MM.1S (cell line): Measurements from ENCODE around the gene PLA2R1.

Source experiments
- DNase-seq: peaks from one replicate; pipeline ENCODE4 v3.0.0-alpha.2; 2015
- H2AFZ ChIP-seq: fragments of 300-600 bp; sonication (generic); 2 replicates; pipeline ENCODE4 v1.6.0; 2016; ENCODE audit warnings: antibody characterized with exemption, low read length
- H3F3A ChIP-seq: fragments of 300-600 bp; sonication (generic); 2 replicates; pipeline ENCODE4 v1.6.1; 2016; ENCODE audit warnings: mild to moderate bottlenecking, antibody characterized with exemption, low read length, moderate library complexity, mixed read lengths; ENCODE audit not compliant: insufficient read depth
- H3K27ac ChIP-seq: fragments of 300-600 bp; sonication (generic); 2 replicates; pipeline ENCODE4 v1.5.1; 2016; ENCODE audit warnings: mild to moderate bottlenecking, low read length
- H3K27me3 ChIP-seq: fragments of 300-600 bp; sonication (generic); replicated peaks from 2 replicates; pipeline ENCODE4 v1.6.0; 2016; ENCODE audit warnings: low read length; ENCODE audit not compliant: insufficient read depth
- H3K36me3 ChIP-seq: fragments of 300-600 bp; sonication (generic); replicated peaks from 2 replicates; pipeline ENCODE4 v1.6.1; 2016; ENCODE audit warnings: mild to moderate bottlenecking, low read length, mixed read lengths; ENCODE audit not compliant: insufficient read depth
- H3K4me1 ChIP-seq: fragments of 300-600 bp; sonication (generic); 2 replicates; pipeline ENCODE4 v1.6.1; 2016; ENCODE audit warnings: low read length, mixed read lengths
- H3K4me2 ChIP-seq: fragments of 300-600 bp; sonication (generic); 2 replicates; pipeline ENCODE4 v1.6.0; 2016; ENCODE audit warnings: low read depth, low read length
- H3K4me3 ChIP-seq: fragments of 300-600 bp; sonication (generic); 2 replicates; pipeline ENCODE4 v1.5.1; 2016; ENCODE audit warnings: low read length, mixed read lengths
- H3K79me2 ChIP-seq: fragments of 300-600 bp; sonication (generic); 2 replicates; pipeline ENCODE4 v1.6.1; 2016; ENCODE audit warnings: mixed run types, low read length, mixed read lengths
- H3K9ac ChIP-seq: fragments of 300-600 bp; sonication (generic); 2 replicates; pipeline ENCODE4 v1.6.1; 2016; ENCODE audit warnings: low read length, mixed read lengths
- H3K9me2 ChIP-seq: fragments of 300-600 bp; sonication (generic); replicated peaks from 2 replicates; pipeline ENCODE4 v1.6.1; 2016; ENCODE audit warnings: mild to moderate bottlenecking, low read length, mixed read lengths; ENCODE audit not compliant: insufficient read depth
- H3K9me3 ChIP-seq: fragments of 300-600 bp; sonication (generic); replicated peaks from 2 replicates; pipeline ENCODE4 v1.6.1; 2016; ENCODE audit warnings: mild to moderate bottlenecking, low read length, mixed read lengths; ENCODE audit not compliant: insufficient read depth
- H4K20me1 ChIP-seq: fragments of 300-600 bp; sonication (generic); 2 replicates; pipeline ENCODE4 v1.6.1; 2016; ENCODE audit warnings: mild to moderate bottlenecking, low read length, moderate library complexity, mixed read lengths; ENCODE audit not compliant: insufficient read depth
- CTCF ChIP-seq: fragments of 300-600 bp; sonication (generic); IDR thresholded peaks from 2 replicates; pipeline ENCODE4 v1.5.1; 2016; ENCODE audit warnings: antibody characterized with exemption, low read length, mixed read lengths
- EZH2 ChIP-seq: fragments of 300-600 bp; sonication (generic); optimal IDR thresholded peaks from 2 replicates; pipeline ENCODE3; 2017; ENCODE audit warnings: low read depth, mild to moderate bottlenecking, antibody characterized with exemption, low read length, mixed read lengths
- EZH2phosphoT487 ChIP-seq: fragments of 300-600 bp; sonication (generic); IDR thresholded peaks from 2 replicates; pipeline ENCODE4 v1.6.1; 2018; ENCODE audit warnings: antibody characterized with exemption, low read length

Gene PLA2R1

GRCh38 chr2:159936471-159936870, 125.9 kb downstream of the PLA2R1 start:
- Histone ChIP-seq H3K4me1 (peaks cover 28% of the 10 kb centered on the region), H3K36me3 (no peaks in the 10 kb centered on the region), H3K9me3 (no peaks in the 10 kb centered on the region), H3F3A (no peaks in the 10 kb centered on the region; the same call in 1 of the 2 replicates), H3K4me3 (no peak overlapping the region), H2AFZ (no peak overlapping the region), H4K20me1 (no peaks in the 10 kb centered on the region), H3K27ac (no peak overlapping the region), H3K79me2 (no peaks in the 10 kb centered on the region), H3K27me3 (no peaks in the 10 kb centered on the region), H3K9ac (no peak overlapping the region), H3K4me2 (no peak overlapping the region), H3K9me2 (no peaks in the 10 kb centered on the region)
- DNase-seq = no peak
- TF ChIP-seq CTCF (no peak), EZH2phosphoT487 (no peak), EZH2 (no peak)

- no peak overlapping the region for H3K9ac ChIP-seq
- H3K4me1 ChIP-seq = peaks cover 28% of the 10 kb centered on the region
- no peaks in the 10 kb centered on the region for H3K79me2 ChIP-seq
- no peaks in the 10 kb centered on the region for H3K36me3 ChIP-seq
- H3K9me2 ChIP-seq = no peaks in the 10 kb centered on the region
- peak overlapping the region; percentile 33 for H2AFZ ChIP-seq
- H3K27ac ChIP-seq = no peak overlapping the region; the same call in 1 of the 2 replicates
- H3K9me3 ChIP-seq = no peaks in the 10 kb centered on the region
- no peaks in the 10 kb centered on the region; the same call in 1 of the 2 replicates for H3F3A ChIP-seq
- no peaks in the 10 kb centered on the region for H3K27me3 ChIP-seq
- no peak for TF ChIP-seq CTCF
- TF ChIP-seq EZH2phosphoT487 = no peak
- no peak for TF ChIP-seq EZH2
- no peaks in the 10 kb centered on the region for H4K20me1 ChIP-seq
- peak overlapping the region; percentile 12; the same call in 1 of the 2 replicates for H3K4me3 ChIP-seq
- peak; percentile 62 for DNase-seq
- peak overlapping the region; percentile 67 for H3K4me2 ChIP-seq
These were observed 128.7 kb downstream of the PLA2R1 start for GRCh38 chr2:159933727-159934049.

- Histone ChIP-seq H3K27me3 (no peaks in the 10 kb centered on the region), H3K4me2 (peak overlapping the region; percentile 67), H2AFZ (peak overlapping the region; percentile 33), H4K20me1 (no peaks in the 10 kb centered on the region), H3K79me2 (no peaks in the 10 kb centered on the region), H3F3A (no peaks in the 10 kb centered on the region; the same call in 1 of the 2 replicates), H3K9me3 (no peaks in the 10 kb centered on the region), H3K36me3 (no peaks in the 10 kb centered on the region), H3K9me2 (no peaks in the 10 kb centered on the region), H3K4me1 (peaks cover 28% of the 10 kb centered on the region), H3K4me3 (peak overlapping the region; percentile 12; the same call in 1 of the 2 replicates), H3K9ac (no peak overlapping the region), H3K27ac (no peak overlapping the region; the same call in 1 of the 2 replicates)
- TF ChIP-seq CTCF = no peak
- TF ChIP-seq EZH2phosphoT487 = no peak
- no peak for TF ChIP-seq EZH2
- DNase-seq = no peak
These were observed 129.2 kb downstream of the PLA2R1 start for GRCh38 chr2:159933040-159933726.
